Measurements from ENCODE around the gene NRL.

Gene NRL

DNA sequence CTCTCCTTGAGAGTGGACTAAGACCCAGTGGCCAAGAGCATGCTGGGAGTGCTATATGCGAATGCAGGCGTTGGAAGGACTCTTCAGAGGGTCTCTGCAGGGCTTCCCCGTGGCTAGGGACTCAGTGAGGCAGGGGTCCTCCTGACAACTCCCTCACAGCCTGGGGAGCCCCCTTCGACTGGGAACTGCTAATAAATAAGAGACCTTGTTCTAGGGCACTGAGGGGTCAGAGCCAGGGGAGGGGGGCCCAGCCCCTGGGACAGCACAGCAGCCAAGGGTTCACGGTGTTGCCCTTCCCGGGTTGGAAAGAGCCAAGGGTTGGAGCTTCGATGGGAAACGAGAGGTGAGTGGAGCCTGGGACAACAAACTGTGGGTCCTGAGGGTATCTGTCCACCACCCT lies 49.3 kb downstream of the NRL start:
- no peak for FAIRE-seq

DNA sequence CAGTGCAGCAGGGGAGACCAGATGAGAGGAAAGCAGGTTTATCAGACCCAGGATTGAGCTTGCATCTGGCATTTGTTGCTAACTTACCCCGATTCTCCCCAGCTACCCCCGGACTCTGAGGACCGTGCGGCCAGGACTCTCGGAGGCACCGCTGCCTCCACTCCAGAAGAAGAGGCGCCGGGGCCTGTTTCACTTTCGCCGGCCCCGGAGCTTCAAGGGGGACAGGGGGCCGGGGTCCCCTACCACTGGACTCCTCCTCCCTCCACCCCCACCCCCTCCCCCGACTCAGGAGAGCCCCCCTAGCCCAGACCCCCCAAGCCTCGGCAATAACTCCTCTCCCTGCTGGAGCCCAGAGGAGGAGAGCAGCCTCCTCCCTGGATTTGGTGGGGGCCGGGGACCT lies 49.9 kb downstream of the NRL start:
- FAIRE-seq, result no peak

DNA sequence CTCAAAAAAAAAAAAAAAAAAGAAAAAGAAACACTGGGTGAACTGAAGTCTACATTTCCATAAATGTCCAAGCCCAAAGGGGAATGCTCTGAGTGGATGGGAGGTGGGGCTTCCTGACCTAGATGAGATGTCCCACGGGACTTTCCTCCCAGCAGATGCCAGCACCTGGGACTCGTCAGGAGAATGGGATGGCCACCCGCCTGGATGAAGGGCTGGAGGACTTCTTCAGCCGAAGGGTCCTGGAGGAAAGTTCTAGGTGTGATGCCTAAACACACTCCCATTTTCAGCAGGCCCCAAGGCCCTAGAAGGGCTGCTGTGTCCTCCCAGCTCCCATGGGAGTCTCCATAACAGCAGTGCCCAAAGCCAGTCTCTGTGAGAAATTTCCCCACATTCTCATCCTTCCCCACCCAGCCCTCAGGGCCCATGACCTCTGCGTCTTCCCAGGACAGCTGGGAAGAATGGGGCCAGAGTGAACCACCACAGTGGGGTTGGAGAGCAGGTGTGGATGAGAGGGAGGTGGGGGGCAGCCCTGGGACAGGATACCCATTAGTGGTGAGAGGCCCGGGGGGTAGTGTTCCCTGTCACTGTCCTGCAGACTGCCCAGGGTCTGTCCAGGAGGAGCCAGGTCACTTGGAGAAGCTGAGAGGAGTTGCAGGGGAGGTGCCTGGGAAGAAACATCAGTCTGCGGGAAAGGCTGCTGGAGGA lies 50.5 kb downstream of the NRL start:
- no peak for FAIRE-seq

DNA sequence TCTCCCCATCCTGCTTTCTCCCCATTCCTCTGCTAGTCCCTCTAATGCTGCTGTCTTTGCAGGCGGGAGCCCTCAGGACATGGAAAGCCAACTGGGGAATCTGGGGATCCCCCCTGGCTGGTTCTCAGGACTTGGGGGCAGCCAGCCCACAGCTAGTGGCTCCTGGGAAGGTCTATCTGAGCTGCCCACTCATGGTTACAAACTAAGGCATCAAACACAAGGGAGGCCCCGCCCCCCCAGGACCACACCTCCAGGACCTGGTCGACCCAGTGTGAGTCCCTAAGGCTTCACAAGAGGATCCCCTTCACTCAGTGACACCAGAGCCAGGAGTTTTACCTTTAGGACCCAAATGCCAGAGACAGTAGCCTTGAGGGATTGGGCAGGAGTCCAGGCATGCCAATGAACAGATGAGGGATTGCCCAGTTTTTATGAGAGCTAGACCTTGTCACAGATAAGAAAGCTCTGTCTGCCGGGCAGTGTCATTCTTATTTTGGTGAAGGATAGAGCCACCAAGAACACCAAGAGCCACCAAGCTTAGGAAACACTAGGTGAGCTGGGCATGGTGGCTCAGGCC lies 51.4 kb downstream of the NRL start:
- FAIRE-seq, result no peak

DNA sequence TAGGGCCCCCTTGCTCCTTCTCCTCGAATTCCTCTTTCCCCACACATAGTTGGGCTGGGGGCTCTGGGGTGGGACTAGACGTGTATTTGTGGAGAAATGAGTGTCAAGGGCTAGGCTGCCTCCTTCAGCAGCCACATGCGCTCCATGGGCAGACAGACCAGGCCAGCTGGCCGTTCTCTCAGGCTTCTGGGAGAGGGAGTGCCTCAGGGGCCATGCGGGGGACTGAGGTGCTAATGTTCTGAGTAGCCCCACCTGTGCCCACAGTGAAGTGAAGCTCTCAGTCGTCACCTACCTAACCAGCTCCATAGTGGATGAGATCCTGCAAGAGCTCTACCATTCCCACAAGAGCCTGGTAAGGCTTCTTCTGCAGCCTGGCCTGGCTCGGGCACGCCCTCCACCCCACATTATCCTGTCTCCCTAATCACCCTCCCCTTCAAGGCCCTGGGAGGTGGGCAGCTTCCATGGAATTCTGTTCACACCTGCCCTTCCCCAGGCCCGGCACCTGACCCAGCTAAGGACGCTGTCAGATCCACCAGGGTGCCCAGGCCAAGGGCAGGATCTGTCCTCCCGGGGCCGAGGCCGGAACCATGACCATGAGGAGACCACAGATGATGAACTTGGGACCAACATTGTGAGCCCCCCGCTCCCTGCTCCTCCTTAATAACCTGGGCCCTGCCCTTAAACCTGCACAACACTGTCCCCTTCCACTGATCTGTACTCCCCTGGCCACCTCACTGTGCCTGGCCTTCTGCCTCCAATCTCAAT lies 52.4 kb downstream of the NRL start:
- FAIRE-seq, result no peak

DNA sequence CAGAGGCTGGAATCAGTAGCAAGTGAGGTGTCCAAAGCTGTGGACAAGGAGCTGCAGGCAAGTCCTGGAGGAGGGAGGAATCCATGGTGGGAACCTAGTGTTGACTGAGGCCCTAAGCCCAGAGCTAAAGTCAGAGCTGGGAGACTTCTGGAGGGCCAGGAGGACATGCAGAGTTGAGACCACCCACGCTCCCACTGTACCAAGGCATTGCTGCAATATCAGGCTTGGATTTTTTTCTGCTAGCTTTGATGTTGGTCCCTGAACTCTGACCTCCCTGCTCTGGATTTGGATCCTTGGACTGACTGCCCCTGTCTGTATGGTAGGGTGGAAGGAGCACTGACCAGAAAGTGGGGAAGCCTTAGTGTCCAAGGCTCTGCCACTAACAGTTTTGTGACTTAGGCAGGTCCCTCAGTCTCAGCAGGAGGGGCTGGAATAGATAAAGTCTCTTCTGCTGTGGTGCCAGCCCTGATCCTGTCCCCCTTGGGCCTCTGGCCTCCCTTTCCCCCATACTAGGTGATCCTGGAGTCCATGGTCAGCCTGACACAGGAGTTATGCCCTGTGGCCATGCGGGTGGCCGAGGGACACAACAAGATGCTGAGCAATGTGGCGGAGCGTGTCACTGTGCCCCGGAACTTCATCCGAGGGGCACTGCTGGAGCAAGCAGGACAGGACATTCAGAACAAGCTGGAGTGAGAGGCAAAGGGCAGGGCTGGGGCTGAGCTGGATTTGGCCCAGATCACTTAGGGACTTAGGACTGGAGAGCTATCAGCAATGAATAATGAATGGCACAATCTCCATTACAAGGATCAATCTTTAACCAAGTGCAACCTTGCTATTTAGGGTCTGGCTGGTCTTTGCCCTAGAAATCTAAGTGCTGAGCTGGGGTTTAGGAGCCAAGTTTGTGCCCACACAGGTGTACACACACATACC lies 53.5 kb downstream of the NRL start:
- FAIRE-seq, result no peak

DNA sequence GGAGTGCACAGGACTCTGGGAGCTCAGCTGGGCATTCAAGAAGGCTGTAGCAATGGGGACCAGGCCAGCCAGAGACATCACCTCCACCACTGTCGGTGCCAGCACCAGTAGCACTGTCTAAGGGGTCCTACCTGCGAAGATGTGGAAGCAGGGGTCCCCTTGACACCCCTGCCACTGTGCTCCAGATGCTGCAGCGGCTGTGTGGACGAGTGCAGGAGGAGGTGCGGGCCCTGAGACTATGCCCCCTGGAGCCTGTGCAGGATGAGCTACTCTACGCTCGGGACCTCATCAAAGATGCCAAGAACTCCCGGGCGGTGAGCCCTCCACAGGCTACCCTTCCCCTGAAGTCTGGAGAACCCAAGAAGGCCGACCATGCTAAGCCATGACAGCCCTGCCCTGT lies 54.3 kb downstream of the NRL start:
- no peak for FAIRE-seq

DNA sequence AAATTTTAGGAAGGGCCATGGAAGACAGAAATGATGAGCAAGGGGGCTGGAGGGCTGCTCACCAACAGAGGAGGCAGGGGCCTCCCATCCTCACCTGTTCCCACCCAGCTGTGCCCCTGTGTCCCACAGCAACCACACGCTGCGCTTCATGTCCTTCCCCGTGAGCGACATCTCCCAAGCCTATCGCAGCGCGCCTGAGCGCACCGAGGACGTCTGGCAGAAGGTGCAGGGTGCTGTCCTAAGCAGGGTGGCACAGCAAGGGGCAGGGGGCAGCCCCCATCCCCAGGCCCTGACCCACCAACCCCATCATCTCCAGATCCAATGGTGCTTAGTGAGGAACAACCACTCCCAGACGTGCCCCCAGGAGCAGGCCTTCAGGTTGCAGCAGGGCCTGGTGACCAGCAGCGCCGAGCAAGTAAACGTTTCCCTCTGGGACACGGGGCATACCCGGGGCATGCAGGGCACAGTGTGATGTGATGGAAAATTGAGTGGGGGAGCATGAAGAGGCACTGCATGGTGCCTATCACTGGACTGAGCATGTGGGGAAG lies 54.8 kb downstream of the NRL start:
- no peak for FAIRE-seq

DNA sequence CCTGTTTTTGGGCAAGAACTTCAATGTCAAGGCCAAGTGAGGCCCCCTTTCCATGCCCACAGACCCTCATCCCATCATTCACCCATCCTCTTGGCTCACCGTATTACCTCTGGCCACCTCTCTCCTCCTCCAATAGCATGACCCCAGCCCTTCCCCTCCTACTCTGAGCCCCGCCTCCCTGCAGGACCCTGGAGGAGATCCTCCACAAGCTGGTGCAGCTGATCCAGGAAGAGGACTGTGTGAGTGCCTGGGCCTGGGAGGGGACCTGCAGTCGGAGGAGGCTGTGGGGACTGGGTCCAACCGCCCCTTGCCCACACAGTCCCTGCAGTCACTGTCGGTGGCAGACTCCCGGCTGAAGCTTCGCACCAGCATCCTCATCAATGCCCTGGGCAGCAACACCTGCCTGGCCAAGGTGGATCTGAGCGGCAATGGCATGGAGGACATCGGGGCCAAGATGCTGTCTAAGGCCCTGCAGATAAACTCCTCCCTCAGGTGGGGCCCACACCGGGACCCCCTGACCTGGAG lies 55.7 kb downstream of the NRL start:
- no peak for FAIRE-seq

DNA sequence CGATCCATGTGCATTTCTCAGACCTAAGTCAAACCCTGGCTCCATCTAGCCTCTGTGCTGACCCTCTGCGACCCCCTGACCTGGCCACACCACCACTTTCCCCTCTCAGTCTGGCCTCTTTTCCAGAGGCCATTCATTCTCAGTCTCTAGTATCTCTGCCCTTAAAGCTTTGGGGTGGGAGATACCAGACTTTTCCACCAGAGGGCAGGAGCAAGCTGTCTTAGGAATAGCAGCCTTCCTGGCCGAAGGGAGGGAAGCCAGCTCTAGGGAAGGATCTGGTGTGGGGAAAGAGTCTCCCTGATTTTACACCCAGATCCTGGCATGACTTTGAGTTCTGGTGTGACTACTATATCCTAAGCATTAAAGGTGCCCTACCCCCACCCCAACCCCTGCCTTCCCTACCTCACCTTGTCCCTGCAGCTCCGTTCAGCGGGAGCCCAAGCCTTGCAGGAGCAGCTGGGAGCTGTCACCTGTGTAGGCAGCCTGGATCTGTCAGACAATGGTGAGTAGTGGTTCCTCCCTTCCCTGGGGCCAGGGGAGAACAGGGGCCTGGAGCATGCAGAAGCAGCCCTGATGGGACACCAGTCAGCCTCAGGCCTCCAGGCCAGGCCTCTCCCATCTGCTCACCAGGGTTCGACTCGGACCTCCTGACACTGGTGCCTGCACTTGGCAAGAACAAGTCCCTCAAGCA lies 56.3 kb downstream of the NRL start:
- no peak for FAIRE-seq

DNA sequence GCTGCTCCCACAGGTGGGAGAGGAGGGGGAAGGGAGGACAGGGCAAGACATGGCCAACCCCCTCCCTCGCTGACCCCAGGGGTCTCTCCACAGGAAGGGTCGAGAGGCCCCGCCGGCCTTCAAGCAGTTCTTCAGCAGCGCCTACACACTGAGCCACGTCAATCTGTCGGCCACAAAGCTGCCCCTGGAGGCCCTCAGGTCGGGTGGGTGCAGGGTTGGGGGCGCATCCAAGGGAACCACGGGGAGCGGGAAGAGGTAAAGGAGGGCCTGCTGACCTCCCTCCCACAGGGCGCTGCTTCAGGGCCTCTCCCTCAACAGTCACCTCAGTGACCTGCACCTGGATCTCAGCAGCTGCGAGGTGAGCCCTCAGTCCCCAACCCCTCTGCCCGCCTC lies 56.9 kb downstream of the NRL start:
- FAIRE-seq, result no peak

DNA sequence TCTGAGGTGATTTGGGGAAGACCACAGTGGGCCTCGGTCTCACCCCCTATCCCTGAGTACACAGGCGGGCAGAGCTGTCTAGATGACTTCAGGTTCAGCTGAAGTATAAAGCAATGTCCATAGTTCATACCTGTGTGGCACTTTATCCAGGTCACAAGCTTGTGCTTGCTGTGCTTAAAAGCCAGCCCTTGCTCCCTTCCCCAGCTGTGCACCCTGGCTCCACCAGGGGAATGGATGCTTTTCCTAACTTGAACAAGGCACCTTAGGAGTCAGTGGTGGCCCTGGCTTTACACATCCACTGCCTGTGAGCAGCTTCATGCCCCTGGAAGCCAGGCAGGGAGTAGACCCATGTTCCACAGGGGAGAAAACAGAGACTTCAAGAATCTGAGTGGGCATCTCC lies 57.5 kb downstream of the NRL start:
- FAIRE-seq, result no peak

DNA sequence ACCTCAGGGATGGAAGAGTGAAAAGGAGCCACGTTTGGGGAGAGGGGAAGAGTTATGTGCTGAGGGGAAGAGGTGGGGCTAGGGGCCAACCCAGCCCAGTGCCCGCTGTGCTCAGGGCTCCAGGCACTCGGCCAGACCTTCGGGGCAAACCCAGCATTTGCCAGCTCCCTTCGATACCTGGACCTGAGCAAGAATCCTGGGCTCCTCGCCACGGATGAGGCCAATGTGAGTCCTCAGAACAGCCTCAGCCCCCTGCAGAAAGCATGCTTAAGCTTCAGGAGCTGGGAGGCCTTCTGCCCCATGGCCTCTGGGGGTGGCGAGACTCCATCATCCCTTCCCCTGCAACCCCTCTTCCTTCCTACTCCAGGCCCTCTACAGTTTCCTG lies 58.0 kb downstream of the NRL start:
- FAIRE-seq, result no peak

DNA sequence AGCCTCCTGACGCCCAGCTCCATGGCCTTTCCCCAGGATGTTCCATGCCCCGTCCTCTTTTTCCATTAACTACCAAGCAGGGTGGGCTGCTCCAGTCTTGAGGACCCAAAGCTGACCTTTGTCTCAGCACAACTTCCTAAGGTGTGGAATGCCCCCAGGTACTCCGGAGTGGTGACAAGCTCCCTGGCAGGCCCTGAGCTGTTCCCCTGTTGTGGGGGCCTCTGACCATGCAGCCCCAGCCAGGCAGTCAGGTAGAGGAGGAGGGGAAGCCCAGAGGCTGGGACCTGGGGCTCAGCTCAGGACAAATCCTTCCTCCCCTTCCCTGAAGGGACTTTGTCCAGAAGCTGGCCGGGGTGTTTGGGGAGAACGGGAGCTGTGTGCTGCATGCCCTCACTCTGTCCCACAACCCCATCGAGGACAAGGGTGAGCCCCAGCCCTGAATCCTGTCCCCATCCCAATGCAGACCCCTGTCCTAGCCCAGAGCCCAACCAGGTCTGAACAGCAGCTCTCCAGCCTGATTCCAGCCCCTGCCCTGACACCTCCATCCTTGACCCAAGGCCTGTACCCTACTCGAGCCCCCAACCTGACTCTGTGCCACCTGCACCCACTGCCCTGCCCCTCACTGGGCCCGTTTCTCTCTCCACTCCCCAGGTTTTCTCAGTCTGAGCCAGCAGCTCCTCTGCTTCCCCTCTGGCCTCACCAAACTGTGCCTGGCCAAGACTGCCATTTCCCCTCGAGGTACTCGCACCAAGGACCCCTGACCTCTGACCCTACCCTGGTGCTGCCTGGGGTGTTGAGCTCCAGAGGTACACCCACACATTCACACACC lies 58.6 kb downstream of the NRL start:
- FAIRE-seq, result no peak

DNA sequence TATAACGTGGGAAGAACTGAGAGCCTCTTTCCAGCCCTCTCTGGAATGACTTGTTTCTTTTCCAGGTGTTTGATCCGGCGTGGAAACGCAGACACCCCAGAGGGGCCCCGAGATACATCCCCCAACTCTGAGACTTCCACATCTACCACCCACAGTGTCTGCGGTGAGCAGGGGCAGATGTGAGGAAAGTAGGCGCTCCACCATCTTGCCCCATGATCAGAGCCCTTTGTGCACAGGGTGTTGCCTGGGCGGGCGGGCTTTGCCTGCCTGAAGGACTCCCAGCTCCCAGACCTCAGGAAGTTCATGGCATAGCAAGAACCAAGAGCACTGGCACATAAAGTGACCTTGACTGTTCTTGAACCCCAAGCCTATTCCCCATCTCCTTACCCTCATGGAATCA lies 60.1 kb downstream of the NRL start:
- no peak for FAIRE-seq

DNA sequence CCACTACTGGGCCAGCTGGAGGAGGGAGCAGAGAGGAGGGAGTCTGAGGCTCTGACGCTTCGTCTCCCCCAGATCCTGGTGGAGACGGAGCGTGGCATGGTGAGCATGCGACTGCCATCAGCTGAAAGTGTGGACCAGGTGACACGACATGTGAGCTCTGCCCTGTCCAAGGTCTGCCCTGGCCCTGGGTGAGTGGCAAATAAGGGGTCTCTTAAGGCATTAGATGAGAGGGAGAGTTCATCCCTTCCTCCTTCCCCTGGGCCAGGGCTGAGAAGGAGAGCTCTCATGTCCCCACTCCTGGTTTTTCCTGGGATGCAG lies 60.5 kb downstream of the NRL start:
- FAIRE-seq, result no peak

DNA sequence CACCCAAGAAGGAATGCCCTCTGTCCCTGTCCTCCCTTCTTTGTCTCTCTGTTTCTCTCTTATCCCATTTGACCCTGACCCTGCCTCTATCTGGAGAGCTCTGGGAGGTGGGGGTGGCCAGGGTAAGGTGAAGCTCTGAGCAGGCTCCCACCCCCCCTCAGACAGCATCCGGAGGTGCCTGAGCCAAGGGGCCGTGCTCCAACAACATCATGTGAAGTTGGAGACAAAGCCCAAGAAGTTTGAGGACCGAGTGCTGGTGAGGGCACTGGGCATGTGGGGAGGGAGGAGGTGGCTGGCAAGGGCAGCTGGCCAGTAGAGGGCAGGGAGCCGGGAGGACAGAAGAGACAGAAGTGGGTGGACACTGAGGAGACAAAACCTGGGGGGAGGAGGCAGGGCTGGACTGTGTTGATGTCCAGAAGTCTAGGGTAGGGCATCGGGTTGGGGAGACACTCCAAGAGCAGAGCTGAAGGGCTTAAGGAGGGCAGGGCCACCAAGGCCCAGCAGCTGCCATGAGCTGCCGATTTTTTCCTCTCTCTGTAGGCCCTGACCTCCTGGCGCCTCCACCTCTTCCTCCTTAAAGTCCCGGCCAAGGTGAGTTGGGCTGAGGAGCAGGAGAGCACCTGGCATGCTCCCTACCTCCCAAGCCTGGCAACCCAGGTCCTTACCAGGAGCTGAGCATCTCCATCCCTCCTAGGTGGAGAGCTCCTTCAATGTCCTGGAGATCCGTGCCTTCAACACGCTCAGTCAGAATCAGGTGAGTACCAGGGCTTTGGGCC lies 61.0 kb downstream of the NRL start:
- FAIRE-seq, result no peak

DNA sequence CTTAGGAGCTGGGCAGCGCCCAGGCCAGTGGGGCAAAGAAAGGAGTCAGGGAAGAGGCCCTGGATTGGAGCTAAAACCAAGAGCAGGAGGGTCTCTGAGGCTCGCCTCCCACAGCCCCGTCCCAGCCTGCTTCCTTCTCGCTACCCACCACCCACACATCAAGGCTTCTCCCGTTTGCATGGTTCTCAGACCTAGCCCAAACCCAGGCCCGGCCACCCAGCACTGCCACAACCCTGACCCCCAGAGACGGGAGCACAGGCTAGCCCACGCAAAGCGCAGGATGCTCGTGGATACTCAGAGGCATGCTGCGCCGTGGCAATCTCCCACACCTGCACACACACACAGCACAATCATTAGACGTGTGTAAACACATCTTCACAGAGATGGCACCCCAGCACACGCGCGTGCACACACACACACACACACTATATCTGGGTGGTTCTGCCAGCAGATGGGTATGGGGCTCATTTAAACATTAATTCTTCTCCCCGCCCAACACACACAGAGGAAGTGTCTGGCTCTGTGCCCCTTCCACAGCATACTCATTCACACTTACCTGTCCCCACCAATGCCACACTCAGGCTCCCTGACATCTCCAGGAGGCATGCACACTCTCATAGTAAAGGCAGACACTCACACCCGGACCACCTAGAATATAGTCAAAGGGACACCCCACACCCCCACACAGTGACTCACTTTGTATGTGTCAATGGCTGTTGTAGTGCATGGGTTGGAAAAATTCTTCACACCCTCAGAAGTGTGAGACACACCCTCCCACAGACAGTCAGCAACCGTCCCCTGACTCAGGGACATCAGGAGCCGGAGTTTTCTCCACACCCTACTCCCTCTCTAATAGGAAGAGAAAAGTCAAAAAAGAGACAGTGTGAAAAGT lies 61.8 kb downstream of the NRL start:
- no peak for FAIRE-seq
